HG03457 (cell line): ENCODE results near the gene LRRC14B.
"Not testable (repeated sequence)": the region's sequence is repeated elsewhere in the genome, so short reads cannot be mapped to it uniquely, and the experiment has no call there.

ENCODE experiments used
- ATAC-seq: cut with Tn5 transposase; IDR thresholded peaks from one replicate; pipeline ENCODE4 v1.9.1; 2021; ENCODE audit warnings: moderate number of reproducible peaks; ENCODE audit not compliant: unreplicated experiment

LRRC14B gene

DNA sequence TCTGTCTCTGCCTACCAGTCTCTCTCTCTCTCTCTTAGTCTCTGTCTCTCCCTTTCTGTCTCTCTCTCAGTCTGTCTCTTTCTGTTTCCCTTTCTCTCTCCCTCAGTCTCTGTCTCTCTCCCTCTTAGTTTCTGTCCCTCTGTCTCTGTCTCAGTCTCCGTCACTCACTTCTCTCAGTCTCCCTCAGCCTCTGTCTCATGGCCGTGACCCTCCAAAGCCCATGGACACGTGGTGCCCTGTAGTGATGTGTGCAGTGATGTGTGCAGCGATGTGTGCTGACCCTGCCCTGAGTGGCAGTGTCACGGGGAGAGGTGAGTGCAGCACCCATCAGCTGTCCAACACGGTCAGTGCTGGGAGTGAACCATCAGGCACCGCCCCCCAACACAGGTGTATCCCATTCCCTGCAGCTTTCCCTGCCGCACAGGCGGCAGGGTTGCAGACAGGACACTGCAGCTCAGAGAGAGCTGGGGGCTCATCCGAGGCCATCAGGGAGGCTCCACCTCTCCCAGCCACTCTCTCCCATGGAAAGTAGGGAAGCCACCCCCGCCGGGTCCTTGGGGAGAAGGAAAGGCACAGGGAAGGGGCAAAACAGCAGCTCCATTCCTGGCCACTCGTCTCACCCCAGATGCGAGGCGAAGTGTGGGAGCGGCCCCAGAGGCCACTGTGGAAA is 794 bp upstream of the LRRC14B start:
- ATAC-seq: no peak

DNA sequence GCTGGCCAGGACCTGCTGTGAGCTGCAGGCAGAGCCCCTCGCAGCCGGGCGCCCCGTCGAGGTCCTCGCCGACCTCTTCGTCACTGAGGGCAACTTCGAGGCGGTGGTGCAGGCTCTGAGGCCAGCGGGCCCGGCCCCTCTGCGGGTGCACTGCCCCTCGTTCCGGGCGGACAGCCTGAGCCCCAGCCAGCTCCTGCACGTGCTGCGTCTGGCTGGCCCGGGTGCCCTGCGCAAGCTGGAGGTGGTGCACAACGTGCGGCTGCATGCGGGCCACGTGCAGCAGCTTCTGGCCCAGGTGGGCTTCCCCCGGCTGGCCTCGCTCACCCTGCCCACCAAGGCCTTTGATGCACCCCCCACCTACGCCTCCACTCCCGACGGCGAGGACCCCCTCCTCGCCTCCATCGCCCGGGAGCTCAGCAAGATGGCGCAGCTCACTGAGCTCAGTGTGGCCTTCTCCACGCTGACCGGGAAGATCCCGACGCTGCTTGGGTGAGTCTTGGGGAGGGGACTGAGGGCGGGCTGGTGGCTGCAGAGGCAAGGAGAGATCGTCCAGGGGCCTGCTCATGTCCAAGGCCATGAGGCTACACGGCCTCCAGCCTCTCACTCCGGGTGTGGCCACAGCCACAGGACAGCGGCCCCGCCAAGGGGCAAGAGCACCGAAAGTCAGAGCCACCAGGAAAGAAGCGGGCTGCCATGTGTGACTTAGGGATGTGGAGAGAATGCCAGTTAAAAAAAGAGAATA is 825 bp downstream of the LRRC14B start:
- no peak for ATAC-seq

DNA sequence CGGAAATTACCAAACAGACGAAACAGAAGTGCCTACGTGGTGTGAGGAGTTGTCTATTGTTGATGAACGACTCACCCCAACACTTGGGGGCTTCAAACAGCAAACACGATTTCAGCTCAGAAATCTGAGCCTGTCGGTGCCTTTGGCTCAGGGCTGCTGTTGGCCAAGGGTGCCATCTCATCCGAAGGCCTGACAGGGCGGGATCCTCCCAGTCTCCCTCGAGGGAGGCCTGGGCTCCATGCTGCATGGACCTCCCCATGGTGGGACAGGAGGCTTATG is 1.3 kb downstream of the LRRC14B start:
- ATAC-seq: no peak

DNA sequence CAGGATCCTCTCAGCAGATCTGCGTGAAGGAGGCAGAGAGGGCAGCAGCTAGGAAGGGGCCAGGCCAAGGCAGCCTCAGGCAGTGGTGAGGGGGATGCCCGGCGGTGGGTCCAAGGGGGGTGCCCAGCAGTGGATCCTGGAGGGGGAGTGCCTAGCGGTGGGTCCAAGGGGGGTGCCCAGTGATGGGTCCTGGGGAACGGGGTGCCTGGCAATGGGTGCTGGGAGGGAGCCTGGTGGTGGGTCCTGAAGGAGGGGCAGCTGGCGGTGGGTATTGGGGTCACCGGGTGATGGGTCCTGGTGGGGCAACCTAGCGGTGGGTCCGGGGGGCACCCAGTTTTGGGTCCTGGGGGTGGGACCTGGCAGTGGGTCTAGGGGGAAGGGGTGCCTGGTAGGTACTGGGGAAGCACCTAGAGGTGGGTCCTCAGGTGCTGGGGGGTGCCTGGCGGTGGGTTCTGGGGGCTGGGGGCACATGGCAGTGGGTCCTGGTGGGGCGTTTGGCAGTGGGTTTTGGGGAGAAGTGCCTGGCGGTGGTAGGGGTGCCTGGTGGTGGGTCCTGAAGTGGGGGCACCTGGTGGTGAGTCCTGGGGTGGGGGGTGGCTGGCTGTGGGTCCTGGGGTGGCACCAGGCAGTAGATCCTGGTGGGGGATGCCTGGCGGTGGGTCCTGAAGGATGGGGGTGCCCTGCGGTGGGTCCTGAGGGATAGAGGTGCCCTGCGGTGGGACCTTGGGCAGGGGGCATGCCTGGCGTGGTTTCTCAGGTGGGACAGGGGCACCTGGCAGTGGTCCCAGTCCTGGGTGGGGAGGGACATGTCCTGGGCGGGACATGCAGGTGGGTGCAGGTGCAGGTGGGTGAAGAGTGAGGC is 1.9 kb downstream of the LRRC14B start:
- no peak for ATAC-seq

DNA sequence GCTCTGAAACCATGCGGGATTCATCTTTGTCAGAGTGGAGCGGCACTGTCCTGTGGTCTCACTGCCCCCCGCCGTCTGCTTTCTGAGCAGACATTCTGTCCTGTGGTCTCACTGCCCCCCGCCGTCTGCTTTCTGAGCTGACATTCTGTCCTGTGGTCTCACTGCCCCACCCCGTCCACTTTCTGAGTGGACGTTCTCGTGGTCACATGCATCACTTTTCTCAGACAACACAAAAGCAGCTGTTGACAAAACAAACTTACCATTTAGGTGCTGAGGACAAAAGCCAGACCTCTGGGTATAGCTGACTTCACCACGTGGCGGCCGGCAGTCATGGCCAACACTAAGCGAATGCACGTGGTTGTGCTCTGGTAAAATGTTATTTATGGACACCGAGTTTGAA is 2.8 kb downstream of the LRRC14B start:
- no peak for ATAC-seq

DNA sequence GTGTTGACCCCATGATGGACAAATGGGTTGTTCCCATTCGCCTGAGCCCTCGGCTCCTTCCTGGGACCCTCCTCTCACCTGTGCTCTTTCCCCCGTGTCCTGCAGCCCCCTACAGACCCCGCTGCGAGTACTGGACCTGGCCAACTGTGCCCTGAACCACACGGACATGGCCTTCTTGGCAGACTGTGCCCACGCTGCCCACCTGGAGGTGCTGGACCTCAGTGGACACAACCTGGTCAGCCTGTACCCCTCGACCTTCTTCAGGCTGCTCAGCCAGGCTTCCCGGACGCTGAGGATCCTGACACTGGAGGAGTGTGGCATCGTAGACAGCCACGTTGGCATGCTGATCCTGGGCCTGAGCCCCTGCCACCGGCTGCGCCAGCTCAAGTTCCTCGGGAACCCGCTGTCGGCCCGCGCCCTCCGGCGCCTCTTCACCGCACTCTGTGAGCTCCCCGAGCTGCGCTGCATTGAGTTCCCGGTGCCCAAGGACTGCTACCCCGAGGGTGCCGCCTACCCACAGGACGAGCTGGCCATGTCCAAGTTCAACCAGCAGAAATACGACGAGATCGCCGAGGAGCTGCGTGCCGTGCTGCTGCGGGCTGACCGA is 3.4 kb downstream of the LRRC14B start:
- no peak for ATAC-seq

DNA sequence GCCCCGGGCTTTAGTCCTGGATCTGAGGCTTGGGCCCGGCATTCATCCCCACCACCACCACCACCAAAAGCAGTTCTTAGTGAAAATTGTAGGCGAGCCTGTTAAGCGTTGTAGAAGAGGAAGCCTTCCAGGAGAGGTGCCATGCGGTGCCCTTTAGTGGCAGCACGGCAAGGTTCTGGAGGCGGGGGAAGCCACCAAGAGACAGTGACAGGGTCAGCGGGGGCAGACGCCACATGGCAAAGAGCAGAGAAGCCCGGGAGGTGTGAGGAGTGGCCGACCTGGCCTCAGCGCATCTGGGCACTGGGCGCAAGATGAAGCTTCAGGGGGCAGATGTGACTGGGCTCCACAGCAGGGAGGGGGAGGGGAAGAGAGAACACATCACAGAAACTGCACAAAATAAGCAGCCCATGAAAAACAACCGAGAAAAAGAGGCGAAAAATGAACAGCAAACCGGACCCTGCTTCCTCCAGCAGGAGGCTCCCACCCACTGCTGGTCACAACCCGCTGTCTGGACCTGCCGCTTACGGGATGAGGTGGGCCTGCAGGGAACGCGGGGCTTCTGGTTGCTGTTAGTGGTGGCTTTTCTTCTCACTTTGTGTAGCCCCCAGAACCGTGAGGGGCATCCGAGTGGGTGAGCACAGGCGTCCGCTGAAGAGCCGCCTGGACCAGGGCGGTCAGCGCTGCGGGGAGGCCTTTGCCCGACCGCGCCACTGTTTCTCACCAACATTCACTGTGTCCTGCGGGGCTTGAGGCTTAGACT is 4.3 kb downstream of the LRRC14B start:
- ATAC-seq: no peak

DNA sequence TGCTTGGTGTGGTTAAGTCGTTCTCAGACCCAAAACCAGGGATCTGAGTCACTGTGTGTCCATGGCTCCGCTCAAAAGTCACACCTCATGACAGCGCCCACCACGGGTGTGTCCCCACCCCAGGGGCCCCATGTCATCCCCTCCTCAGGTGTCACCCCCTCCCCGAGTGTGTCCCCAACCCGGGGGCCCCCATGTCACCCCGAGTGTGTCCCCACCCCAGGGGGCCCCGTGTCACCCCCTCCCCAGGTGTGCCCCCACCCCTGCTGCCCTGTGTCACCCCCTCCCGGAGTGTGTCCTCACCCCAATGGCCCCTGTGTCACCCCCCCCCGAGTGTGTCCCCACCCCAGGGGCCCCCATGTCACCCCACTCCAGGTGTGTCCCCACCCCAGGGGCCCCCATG is 5.1 kb downstream of the LRRC14B start:
- no peak for ATAC-seq

DNA sequence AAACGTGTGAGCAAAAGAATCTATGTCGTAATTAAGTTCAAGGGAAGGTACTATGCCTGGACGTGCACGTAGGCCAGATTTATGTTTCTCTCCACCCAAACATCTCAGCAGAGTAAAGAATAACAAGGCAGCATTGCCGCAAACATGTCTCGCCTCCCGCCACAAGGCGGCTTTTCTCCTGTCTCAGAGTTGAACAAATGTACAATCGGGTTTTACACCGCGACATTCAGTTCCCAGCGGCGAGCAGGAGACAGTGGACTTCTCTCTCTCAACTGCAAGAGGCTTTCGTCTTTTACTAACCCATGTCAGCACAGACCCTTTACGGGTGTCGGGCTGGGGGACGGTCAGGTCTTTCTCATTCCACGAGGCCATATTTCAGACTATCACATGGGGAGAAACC is 5.7 kb downstream of the LRRC14B start:
- ATAC-seq: not testable (repeated sequence)

DNA sequence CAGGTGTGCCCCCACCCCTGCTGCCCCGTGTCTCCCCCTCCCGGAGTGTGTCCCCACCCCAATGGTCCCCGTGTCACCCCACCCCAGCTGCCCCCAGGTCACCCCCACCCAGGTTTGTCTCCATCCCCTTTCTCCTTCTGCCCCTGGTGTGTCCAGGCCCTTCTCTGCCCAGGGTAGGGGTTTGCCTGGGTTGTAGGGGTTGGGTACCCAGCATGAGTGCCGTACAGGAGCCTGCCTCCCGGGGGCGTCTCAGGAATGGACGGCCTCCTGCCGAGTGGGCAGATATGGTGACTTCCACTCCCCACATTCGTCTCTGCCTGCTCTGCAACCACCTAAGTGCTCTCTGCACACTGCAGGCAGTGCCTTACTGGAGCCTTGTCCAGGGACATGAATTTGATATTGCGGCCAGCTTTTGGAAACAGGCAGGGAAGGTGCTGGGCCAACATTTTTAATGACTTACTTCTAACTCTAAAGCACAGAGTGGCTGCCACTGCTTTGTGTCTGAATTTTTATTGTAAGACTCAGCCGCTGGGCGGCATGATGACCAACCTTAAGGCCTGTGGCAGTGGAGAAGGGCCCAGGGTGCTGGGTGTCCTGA is 6.7 kb downstream of the LRRC14B start:
- ATAC-seq: no peak

DNA sequence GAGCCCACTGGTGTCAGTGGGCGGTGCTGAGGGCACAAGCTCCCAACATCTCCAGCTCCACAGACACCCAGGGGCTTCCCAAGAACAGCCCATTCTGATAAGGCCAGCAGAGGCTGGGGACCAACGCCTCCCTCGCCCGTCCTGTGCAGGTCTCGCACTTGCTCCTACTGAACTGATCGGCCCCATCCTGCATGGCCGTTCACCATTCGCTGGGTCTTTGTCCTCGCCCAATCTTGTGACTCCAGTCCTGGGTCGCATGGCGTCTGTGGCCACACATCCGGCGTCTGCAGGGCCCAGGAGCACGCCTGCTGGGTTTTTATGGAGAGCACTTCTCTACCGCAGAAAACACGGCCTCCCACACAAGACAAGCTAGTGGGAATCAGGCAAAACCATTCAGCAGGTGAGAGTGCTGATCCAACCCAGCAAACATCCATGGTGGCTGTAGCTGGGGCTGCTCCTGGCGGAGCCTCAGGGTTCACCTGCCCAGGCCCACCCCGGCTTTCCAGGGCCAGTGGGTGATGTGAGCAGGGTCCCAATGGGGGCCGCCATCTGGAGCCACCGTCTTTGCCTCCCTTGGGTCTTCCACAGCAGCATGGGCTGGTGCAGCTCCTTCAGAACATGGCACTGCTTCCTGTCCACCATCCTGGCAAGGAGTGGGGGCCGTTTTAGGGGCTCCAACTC is 7.4 kb downstream of the LRRC14B start:
- no peak for ATAC-seq

DNA sequence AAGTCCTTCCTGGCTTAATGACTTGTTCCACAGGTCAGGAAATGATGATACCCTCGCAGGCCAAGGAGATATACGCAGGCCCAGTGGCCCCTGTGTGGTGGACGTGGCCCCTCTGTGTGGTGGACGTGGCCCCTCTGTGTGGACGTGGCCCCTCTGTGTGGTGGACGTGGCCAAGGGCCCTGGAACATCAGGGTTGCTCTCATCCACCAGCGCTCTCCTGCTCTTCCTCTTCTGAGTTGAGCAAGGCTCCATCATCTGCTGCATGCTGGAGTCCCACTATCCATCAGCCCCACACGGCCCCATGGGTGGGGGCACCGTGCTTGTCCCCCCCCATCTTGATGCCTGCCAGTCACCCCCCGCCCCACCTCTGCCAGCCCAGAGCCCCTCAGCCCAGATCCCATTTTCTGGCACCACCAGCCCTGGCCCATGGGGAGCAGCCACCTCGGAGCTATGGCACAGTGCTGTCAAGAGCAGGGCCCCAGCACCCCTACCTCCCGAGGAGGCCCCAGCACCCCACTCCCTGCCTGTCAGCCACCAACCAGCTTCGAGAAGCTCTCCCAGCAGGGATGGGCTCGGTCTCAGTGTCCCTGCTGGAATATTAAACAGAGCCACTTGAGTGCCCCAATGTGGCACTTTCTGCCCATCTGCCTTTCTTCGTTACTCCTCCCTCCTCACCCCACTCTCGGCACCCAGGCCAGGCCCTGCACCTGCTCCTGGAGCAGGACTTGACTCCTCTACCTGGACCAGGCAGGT is 8.1 kb downstream of the LRRC14B start:
- no peak for ATAC-seq

DNA sequence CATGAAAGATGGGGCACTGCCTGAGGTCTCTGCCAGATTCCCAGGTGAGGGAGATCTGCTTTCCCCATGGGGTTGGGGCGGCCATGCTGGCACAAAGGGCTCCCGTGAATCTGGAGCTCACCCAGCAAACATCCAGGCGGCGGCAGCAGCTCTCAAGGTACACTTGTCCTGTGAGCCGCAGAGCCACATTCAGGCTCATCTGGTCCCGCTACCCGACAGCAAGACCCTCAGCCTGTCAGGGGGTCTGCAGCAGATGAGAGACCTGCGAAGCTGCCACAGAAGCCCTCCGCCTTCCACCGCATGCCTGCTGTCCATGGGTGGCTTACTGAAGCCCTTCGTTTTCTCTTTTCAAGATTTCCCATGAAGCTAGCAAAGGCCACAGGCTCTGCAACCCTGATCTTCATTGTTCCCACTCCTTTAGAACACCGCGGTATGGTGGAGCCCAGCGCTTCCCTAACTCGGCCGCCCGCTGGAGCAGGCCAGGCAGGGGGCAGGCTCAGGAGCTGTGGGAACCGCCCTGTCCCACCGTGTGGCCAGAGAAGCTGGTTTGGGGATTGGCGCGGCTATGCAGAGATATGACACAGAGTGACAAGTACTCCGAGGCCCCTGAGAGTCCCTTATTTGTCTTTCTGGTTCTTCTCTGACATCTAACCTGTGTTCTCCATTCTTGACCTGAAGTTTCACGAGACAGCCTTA is 8.8 kb downstream of the LRRC14B start:
- ATAC-seq: no peak

DNA sequence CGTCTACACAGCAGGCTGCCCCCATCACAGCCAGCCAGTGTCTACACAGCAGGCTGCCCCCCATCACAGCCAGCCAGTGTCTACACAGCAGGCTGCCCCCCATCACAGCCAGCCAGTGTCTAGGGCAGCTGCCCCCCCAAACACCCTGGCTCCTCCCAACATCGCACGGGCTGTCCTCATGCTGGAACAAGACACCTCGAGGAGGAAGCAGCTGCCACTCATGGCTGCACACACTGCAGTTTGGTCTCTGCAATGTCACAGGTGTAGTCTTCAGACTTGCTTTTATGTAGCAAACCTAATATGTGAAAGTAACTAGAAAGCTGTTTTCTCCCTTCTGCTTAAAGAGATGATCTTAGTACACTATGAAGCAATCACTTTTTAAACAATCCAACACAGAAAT is 9.7 kb downstream of the LRRC14B start:
- no peak for ATAC-seq

DNA sequence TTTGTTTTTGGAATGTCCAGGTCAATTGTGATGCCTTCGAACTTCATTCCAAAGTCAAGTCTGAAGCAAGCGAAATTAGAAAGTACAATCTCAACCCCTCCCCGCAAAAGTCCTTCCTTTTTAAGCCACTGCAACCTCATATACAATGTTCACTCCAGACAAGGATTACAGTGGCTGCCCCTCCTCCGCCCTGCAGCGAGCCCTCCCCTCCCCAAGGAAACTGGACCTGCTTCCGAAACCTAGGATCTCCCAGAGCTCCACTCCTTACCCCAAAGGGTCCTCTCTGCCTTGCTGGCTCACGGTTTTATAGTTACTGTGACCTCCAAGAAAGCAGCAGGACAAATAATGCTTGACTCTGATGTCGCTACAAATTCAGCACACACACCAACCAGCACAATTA is 10.4 kb downstream of the LRRC14B start:
- no peak for ATAC-seq

DNA sequence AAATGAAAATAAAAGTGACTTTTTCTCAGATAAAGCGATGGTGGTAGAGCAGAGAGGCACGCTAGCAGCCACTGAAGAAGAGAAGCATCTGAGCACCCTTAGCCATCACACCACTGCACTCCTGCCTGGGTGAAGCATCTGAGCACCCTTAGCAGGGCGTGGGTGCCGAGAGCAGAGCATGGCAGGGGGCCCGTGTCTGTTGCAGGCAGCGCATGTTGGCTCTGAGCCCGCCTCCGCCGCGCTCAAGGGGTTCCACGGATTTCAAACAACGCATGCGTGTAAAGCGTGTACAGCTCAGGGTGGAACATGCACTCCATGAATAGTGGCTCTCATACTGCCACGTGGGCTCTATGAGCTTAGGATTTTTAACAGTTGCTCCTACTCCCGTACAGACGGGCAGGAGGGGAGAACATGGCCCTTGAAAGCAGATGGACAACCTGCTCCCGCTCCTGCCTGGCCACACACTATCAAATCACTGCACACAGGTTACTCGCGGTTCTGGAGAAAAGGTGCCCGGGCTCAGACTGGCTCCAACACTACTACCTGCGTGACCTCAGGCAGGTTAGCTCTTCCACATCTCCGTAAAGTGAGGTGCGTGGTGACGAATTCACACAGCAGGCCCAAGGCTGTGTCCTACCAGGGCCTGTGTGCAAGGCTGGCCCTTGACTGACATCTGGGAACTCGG is 12.1 kb downstream of the LRRC14B start:
- no peak for ATAC-seq

DNA sequence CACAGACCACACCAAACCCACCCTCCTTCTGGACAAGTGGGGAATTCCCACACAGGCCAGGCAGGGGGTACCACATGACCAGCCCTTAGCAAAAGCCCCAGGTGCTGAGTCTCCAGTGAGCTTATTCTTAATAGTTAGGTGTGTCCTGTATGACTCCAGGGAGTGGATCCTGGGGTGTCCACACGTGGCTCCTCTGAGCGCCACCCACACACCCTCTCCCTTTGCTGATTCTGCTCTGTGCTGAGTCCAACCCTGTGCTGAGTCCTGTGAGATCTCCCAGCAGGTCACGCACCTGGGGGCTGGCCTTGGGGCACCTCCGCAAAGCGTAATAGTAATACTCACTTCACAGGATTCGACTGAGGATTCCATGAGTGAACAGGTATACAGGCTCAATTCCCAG is 12.7 kb downstream of the LRRC14B start:
- ATAC-seq: no peak

DNA sequence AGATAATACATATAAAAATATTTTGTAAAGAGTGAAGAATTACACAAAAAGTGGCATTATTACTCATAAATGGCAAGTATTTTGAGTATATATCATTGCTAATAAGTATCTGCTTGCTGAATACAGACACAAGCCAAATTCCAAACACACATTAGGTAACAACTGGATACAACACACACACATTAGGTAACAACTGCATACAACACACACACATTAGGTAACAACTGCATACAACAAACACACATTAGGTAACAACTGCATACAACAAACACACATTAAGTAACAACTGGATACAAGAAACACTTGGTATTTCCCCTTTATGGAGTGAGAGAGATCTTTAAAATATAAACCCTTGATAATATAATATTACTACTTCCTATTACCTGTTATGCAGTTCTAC is 13.2 kb downstream of the LRRC14B start:
- ATAC-seq: no peak
